A549 (cell line): ENCODE data around the gene SH3PXD2A.

Experiments
- CEBPB ChIP-seq, 2 experiments: fragments of >200 bp in 1 of 2; sonication (Bioruptor Twin) in 1 of 2; formaldehyde crosslinking in 1 of 2; IDR thresholded peaks; 2 replicates each; pipeline ENCODE4 v1.6.1; 2012 to 2016
- CTCF ChIP-seq: fragments of >200 bp; sonication (Bioruptor Twin); formaldehyde crosslinking; IDR thresholded peaks from 3 replicates; pipeline ENCODE4 v1.5.1; 2016
- ELK1 ChIP-seq: fragments of 150-350 bp; IDR thresholded peaks from 2 replicates; pipeline ENCODE4 v1.6.1; 2014; ENCODE audit warnings: low read depth, mild to moderate bottlenecking, low read length
- EP300 ChIP-seq, 2 experiments: fragments of >200 bp; sonication (Bioruptor Twin); formaldehyde crosslinking; IDR thresholded peaks; 2 replicates in 1 of 2; 3 replicates in 1 of 2; pipeline ENCODE4 v1.6.1; 2016 to 2017
- MAX ChIP-seq: IDR thresholded peaks from 2 replicates; pipeline ENCODE4 v1.6.1; 2012
- MAZ ChIP-seq: fragments of 150-350 bp; IDR thresholded peaks from 2 replicates; pipeline ENCODE4 v1.6.1; 2014; ENCODE audit warnings: antibody characterized with exemption, low read depth, low read length, borderline replicate concordance
- POLR2A ChIP-seq: IDR thresholded peaks from 2 replicates; pipeline ENCODE4 v1.6.1; 2012; ENCODE audit warnings: mild to moderate bottlenecking, low read length
- TP53 ChIP-seq: fragments of 250-450 bp; sonication (Bioruptor Pico); IDR thresholded peaks from 2 replicates; pipeline ENCODE4 v1.5.0; 2021; ENCODE audit warnings: mild to moderate bottlenecking, moderate library complexity

- TF ChIP-seq MAX (no peak), TP53 (CRISPR knock-in tag) (no peak), CTCF (no peak), POLR2A (no peak), MAZ (no peak), CEBPB (IDR thresholded peaks at IDR 0.05) (no peak), EP300 (IDR thresholded peaks at IDR 0.05) (no peak), ELK1 (no peak)
Observed at GRCh38 chr10:103849880-103850571, 5.3 kb downstream of the SH3PXD2A start.
